Endothelial cell of umbilical vein (primary cell): ENCODE measurements around the gene GNAS-AS1. TPM values are rescaled to one million over a fixed set of nuclear protein-coding genes. Genes with fewer than 3 reads are reported as not detected.

Experiments used
- BruUV-seq: library from RNA; stranded (reverse); fragments of 400-500 nt; replicated peaks from 2 replicates; lab custom pipeline; 2021; lab: Mats Ljungman, UMichigan
- CTCF ChIA-PET: fragments of 300-600, 350-600 bp; sonication (Branson Sonifier 250); formaldehyde crosslinking; loops from one replicate; lab custom pipeline; 2021; ENCODE audit warnings: antibody characterized with exemption, inconsistent platforms; lab: Charles Lee
- POLR2A ChIA-PET: fragments of 300-600, 350-600 bp; sonication (Branson Sonifier 250); formaldehyde crosslinking; loops from one replicate; lab custom pipeline; 2021; ENCODE audit warnings: antibody characterized with exemption, inconsistent platforms; lab: Charles Lee
- DNase-seq: peaks from one replicate; pipeline ENCODE4 v3.0.0-alpha.2; 2011; ENCODE audit warnings: low read depth, low spot score
- FAIRE-seq: peaks from 2 replicates; lab custom pipeline; 2011; peaks lifted over from hg19 to GRCh38; lab: Jason Lieb, UNC
- H2AFZ ChIP-seq: 2 replicates; pipeline ENCODE4 v1.6.0; 2012; ENCODE audit warnings: low read depth, low read length, control low read depth, inconsistent platforms
- H3K27ac ChIP-seq: 2 replicates; pipeline ENCODE4 v1.5.1; 2011; ENCODE audit warnings: low read depth, mild to moderate bottlenecking, control low read depth, low read length, moderate library complexity; ENCODE audit not compliant: insufficient read depth
- H3K27me3 ChIP-seq, 2 experiments: 2 replicates each; pipeline versions ENCODE4 v1.6.0 to v1.6.1; 2011; ENCODE audit warnings: low read length in 2 of 2, mixed read lengths in 1 of 2; ENCODE audit not compliant: control insufficient read depth in 2 of 2, insufficient read depth in 2 of 2
- H3K36me3 ChIP-seq, 2 experiments: 2 replicates in 1 of 2; 3 replicates in 1 of 2; pipeline ENCODE4 v1.5.1; 2011; ENCODE audit warnings: low read length in 2 of 2, mild to moderate bottlenecking in 1 of 2, moderate library complexity in 1 of 2; ENCODE audit not compliant: control insufficient read depth in 2 of 2, insufficient read depth in 2 of 2; ENCODE audit errors: extremely low read depth in 1 of 2
- H3K4me1 ChIP-seq: 3 replicates; pipeline ENCODE4 v1.5.1; 2011; ENCODE audit warnings: mild to moderate bottlenecking, low read length; ENCODE audit not compliant: control insufficient read depth, insufficient read depth; ENCODE audit errors: extremely low read depth
- H3K4me2 ChIP-seq: 2 replicates; pipeline ENCODE4 v1.6.1; 2011; ENCODE audit warnings: low read length, control low read depth, mixed read lengths; ENCODE audit not compliant: insufficient read depth
- H3K4me3 ChIP-seq, 3 experiments: fragments of 200-600 bp in 1 of 3; sonication (generic), shearing (Covaris generic) in 1 of 3; replicated peaks in 1 of 3; 2 replicates each; pipeline ENCODE4 v1.5.1; 2011 to 2016; ENCODE audit warnings: control low read depth in 3 of 3, low read length in 3 of 3, mild to moderate bottlenecking in 2 of 3, inconsistent platforms in 1 of 3, low read depth in 1 of 3, moderate library complexity in 1 of 3; ENCODE audit not compliant: insufficient read depth in 1 of 3
- H3K79me2 ChIP-seq: 2 replicates; pipeline ENCODE4 v1.6.0; 2012; ENCODE audit warnings: low read length, inconsistent platforms; ENCODE audit not compliant: control insufficient read depth, insufficient read depth
- H3K9ac ChIP-seq: replicated peaks from 2 replicates; pipeline ENCODE3; 2011; ENCODE audit warnings: low read length, control low read depth; ENCODE audit not compliant: insufficient read depth; ENCODE audit errors: extremely low read depth
- H3K9me1 ChIP-seq: replicated peaks from 3 replicates; pipeline ENCODE4 v1.6.0; 2011; ENCODE audit warnings: mild to moderate bottlenecking, low read length; ENCODE audit not compliant: control insufficient read depth, insufficient read depth; ENCODE audit errors: extremely low read depth
- H3K9me3 ChIP-seq: replicated peaks from 2 replicates; pipeline ENCODE4 v1.5.1; 2012; ENCODE audit warnings: low read length, inconsistent platforms; ENCODE audit not compliant: control insufficient read depth, insufficient read depth
- H4K20me1 ChIP-seq: replicated peaks from 2 replicates; pipeline ENCODE3; 2011; ENCODE audit warnings: mild to moderate bottlenecking, low read length; ENCODE audit not compliant: control insufficient read depth, insufficient read depth; ENCODE audit errors: extremely low read depth
- CTCF ChIP-seq, 2 donors: IDR thresholded peaks; 1 replicate in 1 of 2; 2 replicates in 1 of 2; pipeline ENCODE4 v1.5.1; 2011; ENCODE audit warnings: low read length in 2 of 2, mild to moderate bottlenecking in 2 of 2, moderate library complexity in 2 of 2, control low read depth in 1 of 2, inconsistent platforms in 1 of 2, low read depth in 1 of 2; ENCODE audit not compliant: insufficient read depth in 1 of 2; ENCODE audit errors: extremely low read depth in 1 of 2
- EZH2 ChIP-seq: IDR thresholded peaks from 2 replicates; pipeline ENCODE4 v1.6.1; 2012; ENCODE audit warnings: borderline replicate concordance, low read depth, mild to moderate bottlenecking, moderate library complexity, low read length, inconsistent platforms; ENCODE audit not compliant: severe bottlenecking
- FOS ChIP-seq: IDR thresholded peaks from 2 replicates; pipeline ENCODE4 v1.6.1; 2011; ENCODE audit warnings: mild to moderate bottlenecking, low read length, moderate library complexity, borderline replicate concordance; ENCODE audit not compliant: insufficient read depth
- GATA2 ChIP-seq: IDR thresholded peaks from 2 replicates; pipeline ENCODE4 v1.7.0; 2011; ENCODE audit warnings: low read depth, mild to moderate bottlenecking, moderate library complexity, mixed read lengths, low read length; ENCODE audit not compliant: insufficient read length, insufficient read depth
- JUN ChIP-seq: IDR thresholded peaks from 2 replicates; pipeline ENCODE4 v1.6.1; 2011; ENCODE audit warnings: borderline replicate concordance, low read depth; ENCODE audit not compliant: insufficient read length, insufficient read depth
- MAX ChIP-seq: IDR thresholded peaks from 2 replicates; pipeline ENCODE4 v1.6.1; 2011; ENCODE audit not compliant: insufficient read depth, insufficient read length
- MYC ChIP-seq: IDR thresholded peaks from one replicate; pipeline ENCODE4 v1.6.1; 2011; ENCODE audit warnings: mild to moderate bottlenecking, low read depth, low read length
- POLR2A ChIP-seq: IDR thresholded peaks from 2 replicates; pipeline ENCODE4 v1.6.1; 2012; ENCODE audit warnings: low read depth, mild to moderate bottlenecking, control low read depth, low read length
- POLR2AphosphoS5 ChIP-seq: IDR thresholded peaks from 2 replicates; pipeline ENCODE4 v1.6.1; 2012; ENCODE audit warnings: low read depth, mild to moderate bottlenecking, control low read depth, low read length, moderate library complexity; ENCODE audit not compliant: insufficient read depth
- dilution Hi-C: fragments of 300-500 bp; cut with MboI; formaldehyde crosslinking; loops from one replicate; pipeline ENCODE4 v1.15.0; 2019; ENCODE audit warnings: low sequenced_read_pairs; ENCODE audit not compliant: extremely low pct_ligation_motif_present
- intact Hi-C: fragments of 100-400 bp; cut with micrococcal nuclease; formaldehyde crosslinking; loops from one replicate; pipeline ENCODE4 v1.10.0; 2022
- microRNA counts: library from miRNA; unstranded; fragments of <30 nt; microRNA quantifications from one replicate; lab custom pipeline; 2016
- microRNA-seq: library from miRNA; unstranded; fragments of <30 nt; microRNA quantifications from one replicate; pipeline ENCODE4 v1.2.0, GENCODE V29; 2021; ENCODE audit warnings: borderline number of aligned reads, borderline replicate concordance
- polyA plus RNA-seq, 4 experiments: library from polyadenylated mRNA; depleted of rRNA in 3 of 4; stranded (reverse) in 3 of 4; unstranded in 1 of 4; fragments of >200 nt; gene quantifications; 2 replicates each; pipeline versions ENCODE4 v1.2.1 to v1.2.3, GENCODE V29; 2011 to 2012; ENCODE audit warnings: missing spikeins in 1 of 4
- small RNA-seq: library from RNA; depleted of rRNA; stranded (forward); fragments of <200 nt; gene quantifications from one replicate; pipeline ENCODE3, GENCODE V24; 2012; ENCODE audit warnings: low replicate concordance, low read depth; ENCODE audit not compliant: insufficient read depth, insufficient read length
- total RNA-seq: library from RNA; stranded (reverse); gene quantifications from 2 replicates; pipeline ENCODE4 v1.2.3, GENCODE V29; 2021

Gene GNAS-AS1
- total and polyA plus RNA-seq, 2 donors (not counting 3 experiments of a cell fraction or from before 2014, with no cell fraction given): 0.11 to 0.58 TPM

- intact Hi-C loops: no loop called here
- CTCF ChIA-PET: no interaction called here
- no peaks in the 10 kb centered on the region for H3K27me3 ChIP-seq
- H3K27ac ChIP-seq: no peak overlapping the region
- no TSS peak for BruUV-seq
- H3K4me2 ChIP-seq: no peak overlapping the region
- H3K4me1 ChIP-seq: no peaks in the 10 kb centered on the region
- no peak for TF ChIP-seq MAX
- no peak for TF ChIP-seq POLR2A
- no peak for TF ChIP-seq MYC
- no peak for TF ChIP-seq POLR2AphosphoS5
- no peak for TF ChIP-seq EZH2
- TF ChIP-seq CTCF (IDR thresholded peaks at IDR 0.05; ENCODE audit: extremely low read depth in 1 of 2, insufficient read depth in 1 of 2, low read depth in 1 of 2, low read length in 2 of 2): no peak
- TF ChIP-seq JUN: no peak
- TF ChIP-seq FOS: no peak
- no peak for TF ChIP-seq GATA2
- H3K9ac ChIP-seq: no peak overlapping the region
- H3K36me3 ChIP-seq: no peaks in the 10 kb centered on the region
- POLR2A ChIA-PET: no interaction called here
- H3K9me1 ChIP-seq: no peaks in the 10 kb centered on the region
- no peak for DNase-seq
- no peaks in the 10 kb centered on the region for H3K79me2 ChIP-seq
- no peak overlapping the region for H2AFZ ChIP-seq
- H3K4me3 ChIP-seq: no peak overlapping the region
- no peaks in the 10 kb centered on the region for H4K20me1 ChIP-seq
- no peaks in the 10 kb centered on the region for H3K9me3 ChIP-seq
- FAIRE-seq: no peak
- dilution Hi-C loops: no loop called here
Measured at GRCh38 chr20:58772786-58773185, 77.9 kb downstream of the GNAS-AS1 start.

MicroRNAs within 50 kb of the gene (microRNA counts, 767-probe panel; counts per million panel counts)
- microRNA hsa-miR-296-3p (lab: Ali Mortazavi, UCI): 723 counts per million, percentile 96 among the panel's probes with 10 or more counts
- microRNA hsa-miR-296-5p (lab: Ali Mortazavi, UCI): 723 counts per million, percentile 96 among the panel's probes with 10 or more counts
- microRNA hsa-miR-298 (lab: Ali Mortazavi, UCI): 723 counts per million, percentile 96 among the panel's probes with 10 or more counts

Small RNA genes lying within 50 kb of the gene (microRNA-seq; reads per million reads assigned to microRNA genes)
- gene MIR298: not detected

Small RNA genes lying within 50 kb of the gene (small RNA-seq; reads per million reads assigned to genes)
- gene MIR298 (not detected), gene RF02127 (not detected), gene RF02128 (not detected), gene RF02130 (not detected), gene RF02131 (not detected)

Other genes starting within 250 kb of the GNAS-AS1 start
- gene STX16, start 199.6 kb downstream of the GNAS-AS1 start, total RNA-seq: 58.5 and 63.5 TPM in 2 replicates
- gene STX16, start 199.6 kb downstream of the GNAS-AS1 start, polyA plus RNA-seq: 33.0 and 43.1 TPM in 2 replicates
- 39.1 and 40.8 TPM in 2 replicates for gene NPEPL1, start 158.1 kb downstream of the GNAS-AS1 start, total RNA-seq
- 22.5 and 22.6 TPM in 2 replicates for gene NPEPL1, start 158.1 kb downstream of the GNAS-AS1 start, polyA plus RNA-seq
- gene GNAS, start 1.8 kb upstream of the GNAS-AS1 start, total RNA-seq: 1,141 and 1,217 TPM in 2 replicates
- gene GNAS, start 1.8 kb upstream of the GNAS-AS1 start, polyA plus RNA-seq: 1,637 and 1,882 TPM in 2 replicates
- gene NELFCD, start 130.4 kb upstream of the GNAS-AS1 start, total RNA-seq: 92.5 and 93.2 TPM in 2 replicates
- gene NELFCD, start 130.4 kb upstream of the GNAS-AS1 start, polyA plus RNA-seq: 75.8 and 90.1 TPM in 2 replicates
- 299 and 304 TPM in 2 replicates for gene CTSZ, start 156.4 kb upstream of the GNAS-AS1 start, total RNA-seq
- gene CTSZ, start 156.4 kb upstream of the GNAS-AS1 start, polyA plus RNA-seq: 323 and 387 TPM in 2 replicates
- gene TUBB1, start 168.5 kb upstream of the GNAS-AS1 start, total RNA-seq: not detected in 2 replicates
- 0.02 and 0.04 TPM in 2 replicates for gene TUBB1, start 168.5 kb upstream of the GNAS-AS1 start, polyA plus RNA-seq
- 107 and 114 TPM in 2 replicates for gene ATP5F1E, start 181.4 kb upstream of the GNAS-AS1 start, total RNA-seq
- gene ATP5F1E, start 181.4 kb upstream of the GNAS-AS1 start, polyA plus RNA-seq: 20.2 and 29.0 TPM in 2 replicates
- gene PRELID3B, start 191.9 kb upstream of the GNAS-AS1 start, total RNA-seq: 47.4 and 57.2 TPM in 2 replicates
- 12.1 and 14.9 TPM in 2 replicates for gene PRELID3B, start 191.9 kb upstream of the GNAS-AS1 start, polyA plus RNA-seq